Neural progenitor cell (in vitro differentiated cells): Measurements from ENCODE around the gene RAE1. TPM values are rescaled to one million over a fixed set of nuclear protein-coding genes. Genes with fewer than 3 reads are reported as not detected.

ENCODE experiments used
- DNase-seq: peaks from one replicate; pipeline ENCODE4 v3.0.0-alpha.2; 2016; ENCODE audit warnings: low spot score
- H2AFZ ChIP-seq: fragments of 200-600 bp; sonication (generic); replicated peaks from 2 replicates; pipeline ENCODE4 v1.6.1; 2016; ENCODE audit warnings: antibody characterized with exemption
- H3F3A ChIP-seq: fragments of 200-600 bp; sonication (generic); 2 replicates; pipeline ENCODE4 v1.6.1; 2016; ENCODE audit warnings: antibody characterized with exemption, low read depth
- H3K27ac ChIP-seq: fragments of 200-600 bp; sonication (generic); 2 replicates; pipeline ENCODE4 v1.5.1; 2016; ENCODE audit warnings: mild to moderate bottlenecking
- H3K27me3 ChIP-seq: fragments of 200-600 bp; sonication (generic); 2 replicates; pipeline ENCODE4 v1.6.1; 2016; ENCODE audit warnings: mild to moderate bottlenecking, moderate library complexity
- H3K36me3 ChIP-seq: fragments of 200-600 bp; sonication (generic); 2 replicates; pipeline ENCODE4 v1.5.1; 2016
- H3K4me1 ChIP-seq: fragments of 200-600 bp; sonication (generic); 2 replicates; pipeline ENCODE4 v1.6.1; 2016; ENCODE audit warnings: mixed run types
- H3K4me2 ChIP-seq: fragments of 200-600 bp; sonication (generic); 2 replicates; pipeline ENCODE4 v1.6.1; 2016
- H3K4me3 ChIP-seq: fragments of 200-600 bp; sonication (generic); 2 replicates; pipeline ENCODE4 v1.5.1; 2016
- H3K79me2 ChIP-seq: fragments of 200-600 bp; sonication (generic); 2 replicates; pipeline ENCODE4 v1.6.1; 2016; ENCODE audit warnings: low read depth
- H3K9ac ChIP-seq: fragments of 200-600 bp; sonication (generic); 2 replicates; pipeline ENCODE4 v1.6.1; 2016
- H3K9me3 ChIP-seq: fragments of 200-600 bp; sonication (generic); 2 replicates; pipeline ENCODE4 v1.5.1; 2016; ENCODE audit warnings: low read depth
- H4K20me1 ChIP-seq: fragments of 200-600 bp; sonication (generic); 2 replicates; pipeline ENCODE4 v1.6.1; 2016; ENCODE audit warnings: low read depth
- H3K27ac Mint-ChIP-seq: 3 replicates; pipeline ENCODE4 v1.8.0; 2021; ENCODE audit warnings: mixed read lengths
- H3K27me3 Mint-ChIP-seq: 2 replicates; pipeline ENCODE4 v1.8.0; 2022; ENCODE audit warnings: low read depth, mild to moderate bottlenecking, inconsistent platforms, moderate library complexity, mixed read lengths; ENCODE audit not compliant: insufficient read depth
- H3K36me3 Mint-ChIP-seq: 3 replicates; pipeline ENCODE4 v1.8.0; 2021; ENCODE audit warnings: mixed read lengths
- H3K4me1 Mint-ChIP-seq: 3 replicates; pipeline ENCODE4 v1.8.0; 2021; ENCODE audit warnings: mixed read lengths
- H3K4me3 Mint-ChIP-seq: 3 replicates; pipeline ENCODE4 v1.8.0; 2021; ENCODE audit warnings: mild to moderate bottlenecking, moderate library complexity, mixed read lengths
- H3K9me3 Mint-ChIP-seq: 3 replicates; pipeline ENCODE4 v1.8.0; 2020; ENCODE audit warnings: mixed read lengths
- CTCF ChIP-seq: fragments of 200-600 bp; sonication (generic); IDR thresholded peaks from 2 replicates; pipeline ENCODE4 v1.5.1; 2017; ENCODE audit warnings: antibody characterized with exemption, mild to moderate bottlenecking
- EZH2 ChIP-seq: fragments of 200-600 bp; sonication (generic); IDR thresholded peaks from 2 replicates; pipeline ENCODE4 v1.6.1; 2017; ENCODE audit warnings: antibody characterized with exemption, mild to moderate bottlenecking, moderate library complexity
- EZH2phosphoT487 ChIP-seq: fragments of 200-600 bp; sonication (generic); IDR thresholded peaks from 2 replicates; pipeline ENCODE4 v1.6.1; 2017; ENCODE audit warnings: antibody characterized with exemption
- total RNA-seq: library from RNA; depleted of rRNA; stranded (reverse); fragments of >200 nt; gene quantifications from 2 replicates; pipeline ENCODE4 v1.2.3, GENCODE V29; 2015; ENCODE audit warnings: low replicate concordance

RAE1 gene
- total RNA-seq, 1 donor from 2014 or later, result 77.6 TPM

- DNase-seq, result no peak
- peaks cover 20% of the 10 kb centered on the region for H3K36me3 ChIP-seq
- Mint-ChIP-seq H3K4me3 (no peak overlapping the region), H3K36me3 (peaks cover 21% of the 10 kb centered on the region), H3K4me1 (no peaks in the 10 kb centered on the region), H3K9me3 (peaks cover 5% of the 10 kb centered on the region), H3K27ac (no peak overlapping the region), H3K27me3 (no peaks in the 10 kb centered on the region)
- H3K9ac ChIP-seq, result no peak overlapping the region
- H4K20me1 ChIP-seq, result peaks cover 3% of the 10 kb centered on the region
- no peak overlapping the region for H3K4me2 ChIP-seq
- no peaks in the 10 kb centered on the region for H3K4me1 ChIP-seq
- no peaks in the 10 kb centered on the region for H3K27me3 ChIP-seq
- no peaks in the 10 kb centered on the region for H3K9me3 ChIP-seq
- no peak overlapping the region for H2AFZ ChIP-seq
- no peak overlapping the region for H3K4me3 ChIP-seq
- no peak for TF ChIP-seq CTCF
- TF ChIP-seq EZH2, result no peak
- TF ChIP-seq EZH2phosphoT487, result no peak
- no peaks in the 10 kb centered on the region for H3K79me2 ChIP-seq
- H3K27ac ChIP-seq, result no peak overlapping the region
- H3F3A ChIP-seq, result no peaks in the 10 kb centered on the region
Observed at GRCh38 chr20:57361517-57361916, 10.5 kb downstream of the RAE1 start.

GRCh38 chr20:57364451-57364850 lies 13.4 kb downstream of the RAE1 start:
- Mint-ChIP-seq H3K27ac (no peak overlapping the region), H3K4me3 (no peak overlapping the region), H3K36me3 (peaks cover 29% of the 10 kb centered on the region), H3K27me3 (no peaks in the 10 kb centered on the region), H3K9me3 (peaks cover 5% of the 10 kb centered on the region), H3K4me1 (no peaks in the 10 kb centered on the region)
- DNase-seq, result no peak
- Histone ChIP-seq H3K27me3 (no peaks in the 10 kb centered on the region), H3K36me3 (peaks cover 24% of the 10 kb centered on the region), H4K20me1 (peaks cover 6% of the 10 kb centered on the region), H3K9me3 (no peaks in the 10 kb centered on the region), H2AFZ (no peak overlapping the region), H3F3A (no peaks in the 10 kb centered on the region), H3K4me1 (no peaks in the 10 kb centered on the region), H3K27ac (no peak overlapping the region), H3K4me2 (no peak overlapping the region), H3K4me3 (no peak overlapping the region), H3K79me2 (no peaks in the 10 kb centered on the region), H3K9ac (no peak overlapping the region)
- TF ChIP-seq EZH2 (no peak), CTCF (no peak), EZH2phosphoT487 (no peak)

GRCh38 chr20:57369596-57369995 lies 18.5 kb downstream of the RAE1 start:
- TF ChIP-seq EZH2 (no peak), CTCF (no peak), EZH2phosphoT487 (no peak)
- no peak overlapping the region for H3K4me3 Mint-ChIP-seq
- no peak overlapping the region for H3K4me2 ChIP-seq

More at GRCh38 chr20:57369596-57369995, 18.5 kb downstream of the RAE1 start:
- Mint-ChIP-seq H3K36me3 (peaks cover 53% of the 10 kb centered on the region), H3K4me1 (no peaks in the 10 kb centered on the region), H3K27ac (no peak overlapping the region), H3K9me3 (no peaks in the 10 kb centered on the region), H3K27me3 (no peaks in the 10 kb centered on the region)
- H3K9me3 ChIP-seq, result no peaks in the 10 kb centered on the region
- no peaks in the 10 kb centered on the region for H3K4me1 ChIP-seq
- no peak overlapping the region for H3K27ac ChIP-seq
- H3K36me3 ChIP-seq, result peaks cover 18% of the 10 kb centered on the region
- no peaks in the 10 kb centered on the region for H3K79me2 ChIP-seq
- no peaks in the 10 kb centered on the region for H3F3A ChIP-seq
- H2AFZ ChIP-seq, result no peak overlapping the region
- H3K27me3 ChIP-seq, result no peaks in the 10 kb centered on the region
- no peak overlapping the region for H3K9ac ChIP-seq
- no peak for DNase-seq
- H4K20me1 ChIP-seq, result peaks cover 12% of the 10 kb centered on the region
- H3K4me3 ChIP-seq, result no peak overlapping the region
